Ishikawa (cell line): Measurements from ENCODE around the gene ESPN.

Experiments used
- CEBPB ChIP-seq: IDR thresholded peaks from 2 replicates; pipeline ENCODE4 v1.6.1; 2012
- CREB1 ChIP-seq: IDR thresholded peaks from 2 replicates; pipeline ENCODE4 v1.6.1; 2012; ENCODE audit warnings: low read depth
- EGR1 ChIP-seq: IDR thresholded peaks from 2 replicates; pipeline ENCODE4 v1.6.1; 2012
- EP300 ChIP-seq: IDR thresholded peaks from 2 replicates; pipeline ENCODE4 v1.6.1; 2012; ENCODE audit warnings: borderline replicate concordance
- FOXM1 ChIP-seq: IDR thresholded peaks from 2 replicates; pipeline ENCODE4 v1.6.1; 2012; ENCODE audit warnings: low read depth, borderline replicate concordance
- NFIC ChIP-seq: IDR thresholded peaks from 2 replicates; pipeline ENCODE4 v1.6.1; 2012
- RAD21 ChIP-seq: IDR thresholded peaks from 2 replicates; pipeline ENCODE4 v1.6.1; 2012; ENCODE audit warnings: low read depth
- TAF1 ChIP-seq: IDR thresholded peaks from 2 replicates; pipeline ENCODE4 v1.6.1; 2012; ENCODE audit warnings: low read depth, mild to moderate bottlenecking
- TCF12 ChIP-seq: IDR thresholded peaks from 2 replicates; pipeline ENCODE4 v1.6.1; 2012; ENCODE audit warnings: low read depth
- TEAD4 ChIP-seq: IDR thresholded peaks from 2 replicates; pipeline ENCODE4 v1.6.1; 2012
- YY1 ChIP-seq: IDR thresholded peaks from 2 replicates; pipeline ENCODE4 v1.6.1; 2012; ENCODE audit warnings: low read depth
- ZBTB7A ChIP-seq: IDR thresholded peaks from 2 replicates; pipeline ENCODE4 v1.6.1; 2012; ENCODE audit warnings: low read depth
- TF ChIP-seq, protein P1 (sequence below): IDR thresholded peaks from 2 replicates; pipeline ENCODE4 v1.6.1; 2012
- TF ChIP-seq, protein P2 (sequence below): IDR thresholded peaks from 2 replicates; pipeline ENCODE4 v1.6.1; 2012
- TF ChIP-seq, protein P3 (sequence below): IDR thresholded peaks from 2 replicates; pipeline ENCODE4 v1.6.1; 2012; ENCODE audit warnings: low read depth, mild to moderate bottlenecking

The ESPN gene

DNA sequence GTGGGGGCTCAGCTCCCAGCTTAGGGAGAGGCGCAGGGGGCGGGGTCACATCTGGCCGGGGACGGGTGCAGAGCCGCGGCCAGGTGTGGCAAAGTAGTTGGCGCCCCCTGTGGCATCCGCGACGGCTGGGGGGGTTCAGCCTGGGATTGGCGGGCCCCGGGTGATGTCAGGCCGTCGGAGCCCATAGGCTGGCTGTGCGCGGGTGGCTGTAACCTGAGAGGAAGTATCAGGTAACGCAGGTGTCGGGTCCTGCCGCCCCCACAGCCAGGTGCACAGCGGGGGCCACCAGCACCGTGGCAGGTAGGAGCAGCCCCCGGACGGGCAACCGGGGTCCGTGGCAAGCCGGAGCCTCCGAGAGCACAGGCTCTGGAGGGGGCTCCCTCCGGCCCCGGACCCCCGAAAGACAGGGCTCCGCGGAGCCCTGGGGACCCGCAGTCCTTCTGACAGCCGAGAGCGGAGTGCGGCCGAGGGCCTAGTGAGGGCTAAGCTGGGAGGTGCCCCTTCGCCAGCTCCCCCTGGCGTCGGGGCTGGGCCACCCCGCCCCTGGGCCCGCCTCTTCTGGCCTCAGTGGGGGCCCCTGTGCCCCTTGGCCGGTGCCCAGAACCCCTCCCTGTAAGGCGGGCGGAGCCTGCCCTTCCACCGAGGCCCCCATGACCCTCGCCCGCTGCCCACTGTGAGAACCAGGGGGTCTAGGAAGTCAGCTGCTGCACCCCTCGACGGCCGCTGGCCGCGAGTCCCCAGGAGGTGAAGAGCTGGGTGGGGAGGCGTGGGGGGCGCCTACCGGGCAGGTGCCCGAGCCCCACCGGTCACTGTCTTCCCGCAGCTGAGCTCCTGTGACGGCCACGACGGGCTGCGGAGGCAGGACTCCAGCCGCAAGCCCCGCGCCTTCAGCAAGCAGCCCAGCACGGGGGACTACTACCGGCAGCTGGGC is 23.5 kb downstream of the ESPN start:
- TF ChIP-seq NFIC (peak; percentile 84), FOXM1 (peak; percentile 10; the same call in 1 of the 2 replicates), TCF12 (peak; percentile 95), ZBTB7A (peak; percentile 56; the same call in 1 of the 2 replicates), TEAD4 (peak; percentile 63), CREB1 (0 out of 2 replicates have a peak, but pooled peaks have one; percentile 10), RAD21 (peak; percentile 8; the same call in 1 of the 2 replicates), EP300 (peak; percentile 87), CEBPB (peak; percentile 5; the same call in 1 of the 2 replicates), YY1 (0 out of 2 replicates have a peak, but pooled peaks have one; percentile 11), TAF1 (no peak), EGR1 (peak; percentile 98)
- TF ChIP-seq, protein P1, sequence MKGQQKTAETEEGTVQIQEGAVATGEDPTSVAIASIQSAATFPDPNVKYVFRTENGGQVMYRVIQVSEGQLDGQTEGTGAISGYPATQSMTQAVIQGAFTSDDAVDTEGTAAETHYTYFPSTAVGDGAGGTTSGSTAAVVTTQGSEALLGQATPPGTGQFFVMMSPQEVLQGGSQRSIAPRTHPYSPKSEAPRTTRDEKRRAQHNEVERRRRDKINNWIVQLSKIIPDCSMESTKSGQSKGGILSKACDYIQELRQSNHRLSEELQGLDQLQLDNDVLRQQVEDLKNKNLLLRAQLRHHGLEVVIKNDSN, result peak; percentile 37; the same call in 1 of the 2 replicates
- TF ChIP-seq, protein P2, sequence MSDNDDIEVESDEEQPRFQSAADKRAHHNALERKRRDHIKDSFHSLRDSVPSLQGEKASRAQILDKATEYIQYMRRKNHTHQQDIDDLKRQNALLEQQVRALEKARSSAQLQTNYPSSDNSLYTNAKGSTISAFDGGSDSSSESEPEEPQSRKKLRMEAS, result no peak; the same call in none of the 2 replicates
- TF ChIP-seq, protein P3, sequence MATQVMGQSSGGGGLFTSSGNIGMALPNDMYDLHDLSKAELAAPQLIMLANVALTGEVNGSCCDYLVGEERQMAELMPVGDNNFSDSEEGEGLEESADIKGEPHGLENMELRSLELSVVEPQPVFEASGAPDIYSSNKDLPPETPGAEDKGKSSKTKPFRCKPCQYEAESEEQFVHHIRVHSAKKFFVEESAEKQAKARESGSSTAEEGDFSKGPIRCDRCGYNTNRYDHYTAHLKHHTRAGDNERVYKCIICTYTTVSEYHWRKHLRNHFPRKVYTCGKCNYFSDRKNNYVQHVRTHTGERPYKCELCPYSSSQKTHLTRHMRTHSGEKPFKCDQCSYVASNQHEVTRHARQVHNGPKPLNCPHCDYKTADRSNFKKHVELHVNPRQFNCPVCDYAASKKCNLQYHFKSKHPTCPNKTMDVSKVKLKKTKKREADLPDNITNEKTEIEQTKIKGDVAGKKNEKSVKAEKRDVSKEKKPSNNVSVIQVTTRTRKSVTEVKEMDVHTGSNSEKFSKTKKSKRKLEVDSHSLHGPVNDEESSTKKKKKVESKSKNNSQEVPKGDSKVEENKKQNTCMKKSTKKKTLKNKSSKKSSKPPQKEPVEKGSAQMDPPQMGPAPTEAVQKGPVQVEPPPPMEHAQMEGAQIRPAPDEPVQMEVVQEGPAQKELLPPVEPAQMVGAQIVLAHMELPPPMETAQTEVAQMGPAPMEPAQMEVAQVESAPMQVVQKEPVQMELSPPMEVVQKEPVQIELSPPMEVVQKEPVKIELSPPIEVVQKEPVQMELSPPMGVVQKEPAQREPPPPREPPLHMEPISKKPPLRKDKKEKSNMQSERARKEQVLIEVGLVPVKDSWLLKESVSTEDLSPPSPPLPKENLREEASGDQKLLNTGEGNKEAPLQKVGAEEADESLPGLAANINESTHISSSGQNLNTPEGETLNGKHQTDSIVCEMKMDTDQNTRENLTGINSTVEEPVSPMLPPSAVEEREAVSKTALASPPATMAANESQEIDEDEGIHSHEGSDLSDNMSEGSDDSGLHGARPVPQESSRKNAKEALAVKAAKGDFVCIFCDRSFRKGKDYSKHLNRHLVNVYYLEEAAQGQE, result no peak

DNA sequence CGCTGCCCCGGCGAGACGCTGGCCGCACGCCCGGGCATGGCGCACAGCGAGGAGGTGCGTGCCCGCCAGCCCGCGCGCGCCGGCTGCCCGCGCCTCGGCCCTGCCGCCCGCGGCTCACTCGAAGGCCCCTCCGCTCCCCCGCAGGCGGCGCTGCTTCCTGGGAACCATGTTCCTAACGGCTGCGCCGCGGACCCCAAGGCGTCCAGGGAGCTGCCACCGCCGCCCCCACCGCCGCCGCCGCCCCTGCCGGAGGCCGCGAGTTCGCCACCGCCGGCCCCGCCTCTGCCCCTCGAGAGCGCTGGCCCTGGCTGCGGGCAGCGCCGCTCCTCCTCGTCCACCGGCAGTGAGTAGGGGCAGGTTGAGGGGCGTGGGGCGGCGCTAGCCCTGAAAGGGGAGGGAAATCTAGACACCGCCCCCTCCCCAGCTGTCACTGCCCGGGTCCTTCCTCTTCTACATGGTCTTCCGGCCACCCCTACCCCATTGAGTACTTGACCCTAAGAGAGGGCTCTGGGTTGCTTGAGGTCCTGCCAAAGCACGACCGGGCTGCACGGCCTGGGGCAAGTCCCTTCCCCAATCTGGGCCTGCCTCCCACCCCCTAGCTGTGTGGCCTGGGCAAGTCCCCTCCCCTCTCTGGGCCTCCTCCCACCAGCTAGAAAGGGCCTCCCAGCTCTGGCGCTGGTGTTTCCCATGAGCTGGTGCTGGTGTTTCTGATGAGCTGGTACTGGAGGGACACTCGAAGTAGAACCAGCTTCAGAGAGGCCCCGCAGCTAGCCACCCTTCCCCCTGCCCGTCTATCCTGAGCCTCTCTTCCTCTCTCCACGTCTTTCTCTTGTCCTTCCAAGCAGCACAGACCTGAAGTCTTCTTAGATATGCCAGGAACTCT is 24.4 kb downstream of the ESPN start:
- TF ChIP-seq RAD21 (no peak), TCF12 (no peak), EP300 (no peak), EGR1 (no peak)
- TF ChIP-seq, protein P2, result 0 out of 2 replicates have a peak, but pooled peaks have one; percentile 18

DNA sequence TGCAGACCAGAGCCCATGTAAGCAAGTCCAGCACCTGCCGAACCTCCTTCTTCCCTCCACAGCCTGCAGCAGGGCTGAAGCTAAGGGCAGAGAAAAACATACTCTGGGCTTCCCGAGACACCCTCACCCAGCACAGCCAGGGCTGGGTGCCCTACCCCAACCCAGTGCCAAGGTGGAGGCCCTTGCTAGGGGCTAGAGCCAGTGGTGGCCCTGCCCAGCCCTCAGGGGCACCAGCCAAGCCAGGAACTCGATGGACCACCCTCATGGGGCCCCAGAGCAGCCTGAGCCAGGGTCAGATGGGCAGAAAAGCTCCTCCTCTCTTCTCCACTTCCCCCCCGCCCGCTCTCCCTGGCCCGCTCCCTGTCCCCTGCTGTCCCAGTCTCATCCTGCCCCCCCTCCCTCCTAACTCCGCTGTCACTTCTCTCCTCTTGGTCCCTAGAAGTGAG is 25.5 kb downstream of the ESPN start:
- no peak for TF ChIP-seq EGR1

DNA sequence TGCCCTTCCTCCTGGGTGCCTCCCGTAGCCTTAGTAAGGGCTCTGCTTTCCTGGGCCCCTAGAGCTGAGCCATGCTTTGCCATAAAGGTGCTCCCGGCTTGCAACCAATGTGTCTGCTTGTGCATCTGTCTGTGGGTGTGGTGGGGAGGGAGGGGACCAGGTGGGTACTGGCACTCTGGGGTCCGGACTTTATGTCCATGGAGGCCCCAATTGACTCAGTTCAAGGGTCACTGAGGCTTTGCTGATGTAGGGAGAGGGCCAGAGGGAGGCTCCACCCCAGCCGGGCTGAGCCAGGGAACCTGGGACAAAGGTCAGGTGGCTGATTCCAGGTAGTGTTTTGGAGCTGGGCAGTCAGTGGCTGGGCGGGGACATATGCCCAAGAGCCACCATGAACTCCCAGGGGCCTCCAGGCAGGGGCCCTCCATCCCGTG is 26.4 kb downstream of the ESPN start:
- no peak for TF ChIP-seq YY1
- TF ChIP-seq CEBPB, result no peak
- TF ChIP-seq CREB1, result no peak
- TF ChIP-seq EGR1, result no peak
- TF ChIP-seq, protein P3, result no peak
- TF ChIP-seq RAD21, result no peak
- TF ChIP-seq EP300, result no peak
- TF ChIP-seq, protein P2, result no peak
- no peak for TF ChIP-seq ZBTB7A
- no peak for TF ChIP-seq TAF1
- TF ChIP-seq NFIC, result no peak
- TF ChIP-seq, protein P1, result no peak
- no peak for TF ChIP-seq TEAD4
- no peak for TF ChIP-seq FOXM1
- no peak for TF ChIP-seq TCF12
